Measurements from ENCODE around the gene XPNPEP2. TPM values are rescaled to one million over a fixed set of nuclear protein-coding genes. Genes with fewer than 3 reads are reported as not detected.

XPNPEP2 gene
- total and polyA plus RNA-seq, 8 donors: 0.33 to 16.3 (median 1.7) TPM

- intact Hi-C loops (cut with DNase I; ENCODE audit: low total_unique reads): no loop called here
- Histone ChIP-seq H3K4me3 (no peak overlapping the region), H3K4me1 (no peaks in the 10 kb centered on the region), H3K27me3 (no peaks in the 10 kb centered on the region), H3K36me3 (no peaks in the 10 kb centered on the region), H3K27ac (no peak overlapping the region), H3K9me3 (no peaks in the 10 kb centered on the region)
- no peak for TF ChIP-seq POLR2AphosphoS5 (IDR thresholded peaks at IDR 0.05)
- no peak for TF ChIP-seq POLR2A (IDR thresholded peaks at IDR 0.05)
- no peak for TF ChIP-seq EP300 (IDR thresholded peaks at IDR 0.05)
- no peak for TF ChIP-seq CTCF (IDR thresholded peaks at IDR 0.05)
- WGBS, 5 donors: 38 to 72% (median 66%) methylated on average over 8 of the region's 8 CpGs
- peak in 1 of 2 donors; percentile 76 for DNase-seq
Observed at GRCh38 chrX:129701624-129702069, 37.1 kb upstream of the XPNPEP2 start.

GRCh38 chrX:129704491-129704890 lies 34.3 kb upstream of the XPNPEP2 start:
- no peak for TF ChIP-seq POLR2AphosphoS5 (IDR thresholded peaks at IDR 0.05)
- TF ChIP-seq CTCF (IDR thresholded peaks at IDR 0.05): no peak
- no peak for TF ChIP-seq EP300 (IDR thresholded peaks at IDR 0.05)
- no peak for TF ChIP-seq POLR2A (IDR thresholded peaks at IDR 0.05)
- intact Hi-C loops (cut with DNase I; ENCODE audit: low total_unique reads): no loop called here
- Histone ChIP-seq H3K27me3 (no peaks in the 10 kb centered on the region), H3K27ac (no peak overlapping the region), H3K4me3 (no peak overlapping the region), H3K4me1 (no peaks in the 10 kb centered on the region), H3K9me3 (peaks cover 0 to 7% (median 0%) of the 10 kb centered on the region in 4 donors), H3K36me3 (no peaks in the 10 kb centered on the region)
- no peak for DNase-seq
- WGBS, 5 donors: 50 to 89% (median 80%) methylated on average over 2 of the region's 2 CpGs

- TF ChIP-seq POLR2AphosphoS5 (IDR thresholded peaks at IDR 0.05) (no peak), EP300 (IDR thresholded peaks at IDR 0.05) (no peak), CTCF (IDR thresholded peaks at IDR 0.05) (no peak), POLR2A (IDR thresholded peaks at IDR 0.05) (no peak)
- 79 to 96% (median 91%) methylated on average over 3 to 4 of the region's 4 CpGs for WGBS, 5 donors
- Histone ChIP-seq H3K9me3 (peaks cover 0 to 7% (median 0%) of the 10 kb centered on the region in 4 donors), H3K27ac (no peak overlapping the region), H3K36me3 (no peaks in the 10 kb centered on the region), H3K4me3 (no peak overlapping the region), H3K27me3 (no peaks in the 10 kb centered on the region), H3K4me1 (no peaks in the 10 kb centered on the region)
- DNase-seq: no peak
- intact Hi-C loops (cut with DNase I; ENCODE audit: low total_unique reads): no loop called here
Observed at GRCh38 chrX:129705377-129705925, 33.3 kb upstream of the XPNPEP2 start.

GRCh38 chrX:129705988-129706387 lies 32.8 kb upstream of the XPNPEP2 start:
- DNase-seq: no peak
- WGBS, 5 donors: 74 to 84% (median 78%) methylated on average over 4 of the region's 4 CpGs
- no peaks in the 10 kb centered on the region for H3K27me3 ChIP-seq
- intact Hi-C loops (cut with DNase I; ENCODE audit: low total_unique reads): no loop called here
- no peaks in the 10 kb centered on the region for H3K36me3 ChIP-seq
- TF ChIP-seq EP300 (IDR thresholded peaks at IDR 0.05) (no peak), POLR2A (IDR thresholded peaks at IDR 0.05) (no peak), CTCF (IDR thresholded peaks at IDR 0.05) (no peak), POLR2AphosphoS5 (IDR thresholded peaks at IDR 0.05) (no peak)
- H3K4me1 ChIP-seq: no peaks in the 10 kb centered on the region
- H3K4me3 ChIP-seq: no peak overlapping the region
- no peak overlapping the region for H3K27ac ChIP-seq
- peaks cover 0 to 7% (median 0%) of the 10 kb centered on the region in 4 donors for H3K9me3 ChIP-seq

All from stomach (tissue), 9 donors.